ENCODE data around the gene AHR.

Gene AHR

DNA sequence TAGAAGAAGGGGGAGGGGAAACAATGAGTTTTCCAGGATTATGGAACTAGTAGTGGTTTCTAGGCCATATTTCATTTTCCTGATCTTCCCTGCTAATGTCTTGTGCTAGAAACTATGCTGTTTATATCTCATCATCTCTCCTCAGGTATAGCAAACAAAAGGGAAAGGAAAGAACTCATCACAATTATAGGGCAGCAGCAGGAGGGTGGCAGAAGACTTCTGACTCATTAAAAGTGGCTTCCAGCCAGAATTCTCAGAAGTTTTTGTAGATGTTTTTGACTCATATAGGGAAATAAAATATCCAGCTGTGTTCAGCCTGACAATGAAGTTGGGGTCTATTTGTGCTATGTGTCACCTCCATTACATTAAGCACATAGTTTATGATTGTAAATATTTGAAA lies 6.5 kb downstream of the AHR start:
- DNase-seq (ENCODE audit: low spot score): no peak

DNA sequence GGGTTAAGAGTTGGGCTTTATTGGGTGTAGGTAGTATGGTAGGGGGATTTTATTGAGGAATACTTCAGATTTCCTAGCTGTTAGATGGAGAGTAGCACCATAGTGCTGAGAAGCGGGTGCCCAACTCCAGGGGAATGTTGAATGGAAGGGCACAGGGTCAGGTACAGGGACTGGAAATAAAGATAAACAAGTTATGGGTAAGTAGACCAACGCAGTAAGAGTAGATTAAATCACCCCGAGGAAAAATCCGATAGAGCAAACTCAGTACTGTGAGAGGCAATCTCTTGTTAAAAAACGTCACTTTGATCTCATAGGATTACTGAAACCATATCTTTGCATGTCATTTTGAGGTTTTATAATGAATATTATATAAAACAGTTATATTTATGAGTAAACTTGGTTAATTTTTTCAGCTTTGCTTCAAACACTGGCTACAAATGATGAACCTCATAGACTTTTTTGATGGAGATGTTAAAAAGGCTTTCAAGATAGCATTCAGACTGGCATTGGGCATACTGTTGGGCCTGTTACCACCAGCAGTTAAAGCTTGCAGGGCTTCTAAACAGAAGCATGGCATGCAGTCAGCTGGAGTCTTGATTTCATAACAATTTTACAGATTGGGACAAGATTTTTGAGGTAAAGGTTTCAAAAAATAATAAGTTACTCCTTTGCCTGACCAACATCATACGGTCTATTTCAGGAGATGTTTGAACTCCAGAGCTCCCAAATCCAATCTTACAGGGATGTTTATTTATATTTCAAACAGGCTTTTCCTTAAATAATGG lies 7.1 kb downstream of the AHR start:
- no peak for DNase-seq (ENCODE audit: low spot score)

DNA sequence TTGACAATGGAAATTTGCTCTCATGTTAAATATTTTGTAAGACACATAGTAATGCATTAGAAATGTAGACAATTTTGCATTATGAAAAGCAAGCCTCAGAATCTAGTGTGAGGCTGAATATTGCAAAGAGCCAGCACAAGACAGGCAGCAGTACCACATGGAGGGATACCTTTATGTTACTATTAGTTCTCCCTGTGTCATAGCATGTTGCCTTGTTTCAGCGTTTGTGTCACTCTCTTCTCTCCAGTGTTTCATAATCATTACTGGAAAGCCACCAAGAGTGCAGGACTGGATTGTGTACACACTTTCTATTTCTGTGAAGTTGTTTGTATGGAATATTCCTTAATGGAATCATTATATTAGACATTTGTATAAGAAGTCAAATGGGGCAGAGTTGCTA lies 8.5 kb downstream of the AHR start:
- DNase-seq (ENCODE audit: low spot score): no peak

DNA sequence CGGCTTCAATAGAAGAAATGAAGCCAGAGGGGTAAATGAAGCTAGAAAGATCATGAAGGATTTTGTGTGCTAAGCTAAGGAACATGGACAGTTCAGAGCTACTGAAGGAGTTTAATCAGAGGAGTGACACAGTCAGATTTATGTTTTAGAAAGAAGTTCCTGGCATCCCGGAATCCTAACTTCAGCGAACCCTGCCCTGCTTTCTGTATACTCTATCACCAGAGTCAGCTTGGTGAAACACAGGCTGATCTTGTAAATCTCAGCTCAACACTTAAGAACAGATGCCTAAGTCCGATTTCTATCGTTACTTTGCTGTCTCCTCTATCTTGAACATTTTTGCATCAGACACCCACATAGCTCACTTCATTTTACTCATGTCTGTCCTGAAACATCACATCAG lies 9.1 kb downstream of the AHR start:
- DNase-seq (ENCODE audit: low spot score): no peak

DNA sequence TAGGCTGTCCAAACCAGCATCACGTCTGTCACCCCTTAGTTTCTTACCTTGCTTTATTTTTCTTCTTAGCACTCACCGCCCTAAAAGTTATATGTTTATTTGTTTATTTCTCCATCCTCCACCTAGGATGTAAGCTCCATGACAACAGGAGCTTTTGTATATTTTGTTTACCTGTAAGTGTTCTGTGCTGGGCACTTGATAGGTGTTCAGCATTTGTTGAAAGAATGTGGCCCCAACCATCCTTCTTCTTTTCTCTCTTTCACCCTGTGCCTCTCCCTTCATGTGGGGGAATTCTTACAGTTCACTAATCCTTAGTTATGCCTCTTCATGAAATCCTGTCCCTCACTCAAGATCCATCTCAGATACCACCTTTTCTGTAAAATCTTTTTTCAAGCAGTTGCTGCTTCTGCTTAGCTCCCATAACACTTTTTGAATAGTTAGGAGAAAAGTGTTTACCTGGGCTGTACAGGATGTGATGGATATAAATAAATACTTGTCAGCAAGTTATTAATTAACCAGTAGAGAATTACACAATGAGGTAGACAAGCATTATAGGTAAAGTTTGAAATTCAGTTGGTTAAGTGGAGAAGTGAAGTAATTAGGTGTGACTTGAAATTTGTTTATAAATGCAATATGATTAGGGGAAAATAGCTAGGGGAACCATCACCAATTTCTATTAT lies 9.7 kb downstream of the AHR start:
- no peak for DNase-seq (ENCODE audit: low spot score)

DNA sequence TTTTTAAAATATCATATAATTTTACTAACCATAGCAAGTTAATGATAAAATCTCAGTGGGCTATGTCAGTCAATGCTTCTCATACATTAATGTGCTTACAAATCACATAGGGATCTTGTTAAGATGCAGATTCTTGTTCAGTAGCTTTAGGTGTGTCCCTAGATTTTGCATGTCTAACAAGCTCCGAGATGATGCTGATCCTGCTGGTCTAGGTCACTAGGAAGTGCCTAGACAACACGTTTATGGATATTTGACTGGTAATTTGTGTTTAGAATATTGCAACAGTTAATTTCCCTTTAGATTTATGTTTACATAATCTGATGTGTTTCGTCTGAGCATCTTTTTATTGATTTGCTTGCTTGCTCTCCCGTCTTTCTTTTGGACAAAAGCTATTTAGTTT lies 12.7 kb downstream of the AHR start:
- no peak for DNase-seq (ENCODE audit: low spot score)

DNA sequence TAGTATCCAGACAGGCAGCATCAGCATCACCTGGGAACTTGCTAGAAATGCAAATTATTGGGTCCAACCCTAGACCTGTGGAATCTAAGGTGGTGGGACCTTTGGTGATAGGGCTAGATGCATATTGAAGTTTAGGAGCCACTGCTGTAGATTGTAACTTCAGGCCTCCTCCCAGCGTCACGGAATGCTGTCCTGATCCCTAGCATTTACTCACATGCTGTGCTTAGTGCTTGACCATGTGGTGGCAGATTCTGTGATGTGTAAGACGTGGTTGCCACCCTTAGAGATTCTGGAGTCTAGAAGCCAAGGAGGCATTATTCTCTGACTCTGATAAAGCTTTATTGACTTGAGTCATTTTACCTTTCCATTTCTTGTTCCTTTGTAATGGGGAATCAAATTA lies 13.5 kb downstream of the AHR start:
- no peak for DNase-seq (ENCODE audit: low spot score)

DNA sequence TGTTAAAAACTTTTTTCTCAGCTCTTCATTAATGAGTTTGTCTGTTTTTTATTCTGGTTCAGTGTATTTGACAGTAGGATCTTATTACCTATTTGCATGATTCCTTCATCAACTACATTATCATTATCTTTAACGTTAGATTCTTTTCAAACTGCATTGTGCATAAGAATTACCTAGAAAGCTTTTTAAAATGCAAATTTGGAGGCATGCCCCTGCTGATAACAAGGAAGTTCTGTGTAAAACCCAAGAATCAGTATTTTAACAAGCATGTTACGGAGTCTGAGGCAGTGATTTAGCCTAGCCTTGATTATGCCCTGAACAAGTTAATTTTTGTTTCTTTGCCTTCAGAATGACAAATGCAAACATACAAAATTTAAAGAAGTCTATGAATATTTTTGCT lies 14.2 kb downstream of the AHR start:
- DNase-seq (ENCODE audit: low spot score): no peak

DNA sequence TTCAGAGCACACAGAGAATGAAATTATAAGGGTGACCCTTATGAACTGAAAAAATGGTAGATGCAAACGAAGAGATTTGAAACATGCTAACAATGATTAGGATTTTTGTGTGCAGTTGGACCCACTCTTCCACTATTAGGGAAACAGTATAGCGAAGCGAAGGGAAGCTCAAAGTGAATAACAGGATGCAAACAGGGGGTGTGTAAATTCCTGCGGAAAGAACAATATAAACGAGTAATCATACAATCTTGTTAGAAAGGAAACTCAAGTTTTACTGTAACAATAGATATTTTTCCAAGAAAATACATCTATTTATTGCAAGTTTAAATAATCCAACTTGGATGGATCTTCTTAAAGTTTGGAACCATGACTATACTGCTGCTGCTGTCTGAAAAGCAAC lies 14.7 kb downstream of the AHR start:
- no peak for DNase-seq (ENCODE audit: low spot score)

DNA sequence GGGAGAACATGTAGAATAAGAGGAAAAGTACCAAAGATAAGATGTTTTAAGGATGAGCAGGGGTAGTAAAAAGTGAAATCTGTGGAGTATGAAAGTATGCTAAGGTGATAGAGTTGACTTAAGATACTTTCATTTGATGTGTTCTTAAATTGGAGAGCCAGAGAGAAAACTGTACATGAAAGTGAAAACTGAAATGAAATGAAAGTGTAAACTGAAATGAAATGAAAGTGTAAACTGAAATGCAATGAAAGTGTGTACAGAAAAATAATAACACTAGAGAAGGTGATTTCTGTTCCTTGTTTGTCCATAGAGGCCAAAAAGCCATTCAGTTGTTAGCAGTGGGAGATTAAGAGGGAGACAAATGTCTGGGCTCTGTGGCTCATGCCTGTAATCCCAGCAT lies 17.5 kb downstream of the AHR start:
- DNase-seq (ENCODE audit: low spot score): no peak

DNA sequence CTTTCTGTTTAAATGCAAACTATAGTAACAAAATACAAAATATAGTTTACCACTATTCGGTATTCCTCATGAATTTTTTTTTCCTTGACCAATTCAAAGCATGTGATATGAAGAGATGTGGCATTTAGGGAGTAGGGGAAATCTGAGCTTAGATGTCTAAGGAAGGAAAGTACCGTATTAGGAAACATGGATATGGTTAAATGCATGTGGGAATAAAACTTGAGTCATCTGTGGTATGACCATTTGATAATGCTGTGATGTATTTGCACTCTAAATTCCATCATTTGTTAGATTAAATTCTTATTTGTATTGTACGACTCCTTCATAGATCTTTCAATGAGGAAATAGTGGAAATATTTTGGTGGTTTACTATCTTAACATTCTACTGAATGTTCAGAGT lies 19.7 kb downstream of the AHR start:
- no peak for DNase-seq (ENCODE audit: low spot score)

DNA sequence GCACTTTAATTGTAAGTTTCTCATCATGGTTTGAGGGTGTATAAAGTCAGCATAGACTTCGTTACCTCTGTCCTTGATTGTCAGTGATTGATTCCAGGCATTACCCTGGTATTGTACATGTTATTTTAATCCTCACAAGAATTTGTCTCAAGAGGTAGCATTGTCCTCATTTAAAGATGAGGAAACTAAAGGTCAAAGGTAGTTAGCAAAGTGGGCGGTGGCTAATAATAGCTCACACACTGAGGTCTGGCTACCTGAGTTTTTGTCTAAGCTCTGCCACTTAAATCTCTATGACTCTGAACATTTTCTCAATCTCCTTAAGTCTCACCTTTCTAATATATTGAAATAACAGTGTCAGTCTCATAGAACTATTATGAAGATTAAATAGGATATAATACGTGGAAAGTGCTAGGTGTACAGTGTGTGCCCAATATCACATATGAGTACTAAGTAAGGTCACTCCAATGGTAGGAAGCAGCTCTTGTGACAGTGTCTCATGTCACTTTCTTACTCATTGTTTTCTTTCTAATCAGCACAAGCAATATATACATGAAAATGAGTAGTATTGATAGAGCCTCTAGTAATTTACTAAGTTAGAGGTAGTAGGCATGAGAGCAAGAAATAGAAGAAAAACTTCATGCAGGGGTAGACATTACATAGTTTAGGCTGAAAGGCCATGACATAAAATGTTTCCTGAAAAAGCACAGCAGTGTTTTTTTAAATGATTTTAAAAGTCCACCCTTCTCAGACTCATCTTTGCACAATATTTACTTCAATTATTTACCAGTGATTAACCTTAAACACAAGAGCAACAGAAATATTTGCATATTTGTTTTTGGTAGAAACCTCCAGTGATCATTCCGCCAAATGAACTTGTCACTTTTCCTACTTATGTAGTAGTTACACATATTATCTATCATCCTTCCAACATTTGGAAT lies 21.0 kb downstream of the AHR start:
- no peak for DNase-seq (ENCODE audit: low spot score)

DNA sequence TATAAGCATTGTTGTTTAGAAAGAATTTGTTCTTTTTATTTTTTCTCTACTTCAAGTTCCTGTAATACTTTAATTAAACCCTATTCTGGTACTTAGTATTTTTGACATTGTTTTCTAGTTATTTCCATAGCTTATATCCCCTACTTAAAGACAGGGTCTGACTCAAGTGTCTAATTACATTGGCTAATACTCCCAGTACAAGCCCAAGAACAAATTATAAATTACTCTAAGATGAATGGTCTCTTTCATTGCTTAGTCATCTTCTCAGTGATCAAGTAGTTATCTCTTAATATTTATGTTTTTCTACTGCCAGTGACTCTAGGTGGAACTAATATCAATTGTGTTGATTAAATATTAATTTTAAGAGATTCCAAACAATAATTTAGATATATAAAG lies 21.6 kb downstream of the AHR start:
- no peak for DNase-seq (ENCODE audit: low spot score)

DNA sequence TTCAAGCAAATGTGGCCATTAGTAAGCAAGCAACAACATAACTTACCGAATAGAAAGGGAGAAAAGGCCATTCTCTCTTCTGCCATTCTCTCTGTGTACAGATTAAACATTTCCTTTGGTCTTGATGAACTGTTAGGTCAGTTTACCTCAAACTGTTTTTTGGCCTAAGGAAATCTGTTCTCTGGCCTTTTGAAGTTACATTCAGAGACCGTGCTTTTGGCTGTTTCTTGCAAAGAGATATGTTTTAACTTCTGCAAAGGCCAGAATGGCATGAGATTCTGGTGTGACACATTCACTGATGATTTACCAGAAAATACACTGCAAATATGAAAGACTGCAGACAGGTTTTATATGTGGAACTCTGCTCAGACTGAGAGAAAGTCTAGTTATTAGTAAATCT lies 22.2 kb downstream of the AHR start:
- DNase-seq (ENCODE audit: low spot score): no peak

DNA sequence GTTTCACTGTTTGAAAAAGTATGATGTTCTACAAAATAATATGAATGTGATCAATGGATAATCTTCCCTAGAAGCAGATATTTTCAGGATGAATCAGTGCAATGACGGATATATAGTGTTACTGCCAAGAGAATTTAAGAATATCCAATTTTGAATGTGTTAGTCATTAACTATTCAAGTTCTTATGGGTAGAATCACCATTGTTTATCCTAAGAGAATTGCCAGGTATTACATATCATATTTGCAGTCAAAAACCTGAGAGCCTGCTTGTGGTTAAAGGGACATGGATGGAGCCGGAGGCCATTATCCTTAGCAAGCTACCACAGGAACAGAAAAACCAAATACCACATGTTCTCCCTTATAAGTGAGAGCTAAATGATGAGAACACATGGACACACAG lies 26.9 kb downstream of the AHR start:
- no peak for DNase-seq (ENCODE audit: low spot score)

DNA sequence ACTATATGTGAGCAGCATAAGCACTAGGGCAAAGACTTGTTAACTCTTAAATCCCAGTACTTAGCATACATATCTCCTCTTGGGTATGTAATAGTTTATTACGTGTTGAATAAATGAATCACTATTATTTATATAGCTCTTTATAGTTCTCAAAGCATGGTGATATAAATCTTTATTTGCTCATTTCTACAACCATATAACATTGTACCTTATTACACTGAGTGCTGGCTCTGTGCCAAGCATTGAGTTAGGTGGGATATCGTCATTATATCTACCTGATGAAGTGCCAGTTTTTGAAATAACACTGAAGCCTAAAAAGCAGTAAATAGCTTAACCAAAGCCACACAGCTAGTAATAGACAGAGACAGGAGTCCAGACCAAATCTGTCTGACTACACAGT lies 27.9 kb downstream of the AHR start:
- DNase-seq (ENCODE audit: low spot score): no peak

DNA sequence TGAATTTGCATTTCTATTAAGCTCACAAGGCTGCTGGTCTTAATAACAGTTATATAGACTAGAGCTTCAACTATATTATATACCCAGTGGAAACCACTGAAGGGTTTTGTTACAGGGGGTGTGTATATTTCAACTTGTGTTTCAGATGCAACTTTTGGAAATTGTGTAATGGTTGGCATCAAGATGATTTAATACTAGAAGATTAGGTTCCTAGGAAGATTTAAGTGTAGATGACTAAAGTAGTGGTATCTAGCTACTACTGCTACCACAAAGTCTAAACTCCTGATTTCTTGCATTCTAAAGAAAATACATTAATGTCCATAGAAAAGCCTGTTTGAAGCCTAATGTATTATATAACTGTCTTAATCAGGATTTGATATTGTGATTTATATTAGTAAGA lies 30.2 kb downstream of the AHR start:
- DNase-seq (ENCODE audit: low spot score): no peak

DNA sequence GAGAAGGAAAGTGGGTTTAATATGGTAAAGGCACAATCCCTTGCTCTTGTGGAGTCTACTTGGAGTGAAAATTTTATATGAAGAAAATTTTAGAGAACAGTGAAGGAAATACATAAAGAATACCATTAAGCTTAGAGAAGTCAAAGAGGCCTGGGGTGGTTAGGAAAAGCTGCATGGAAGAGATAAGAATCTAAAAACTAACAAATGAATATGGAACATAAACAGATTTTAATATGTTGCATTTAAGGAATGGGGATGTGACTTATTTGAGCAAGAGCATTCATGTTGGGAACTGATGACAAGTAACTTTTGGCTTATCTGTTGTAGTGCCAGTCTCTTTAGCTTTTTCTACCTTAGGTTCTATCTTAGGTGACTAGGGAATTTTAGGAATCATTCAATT lies 31.0 kb downstream of the AHR start:
- no peak for DNase-seq (ENCODE audit: low spot score)

DNA sequence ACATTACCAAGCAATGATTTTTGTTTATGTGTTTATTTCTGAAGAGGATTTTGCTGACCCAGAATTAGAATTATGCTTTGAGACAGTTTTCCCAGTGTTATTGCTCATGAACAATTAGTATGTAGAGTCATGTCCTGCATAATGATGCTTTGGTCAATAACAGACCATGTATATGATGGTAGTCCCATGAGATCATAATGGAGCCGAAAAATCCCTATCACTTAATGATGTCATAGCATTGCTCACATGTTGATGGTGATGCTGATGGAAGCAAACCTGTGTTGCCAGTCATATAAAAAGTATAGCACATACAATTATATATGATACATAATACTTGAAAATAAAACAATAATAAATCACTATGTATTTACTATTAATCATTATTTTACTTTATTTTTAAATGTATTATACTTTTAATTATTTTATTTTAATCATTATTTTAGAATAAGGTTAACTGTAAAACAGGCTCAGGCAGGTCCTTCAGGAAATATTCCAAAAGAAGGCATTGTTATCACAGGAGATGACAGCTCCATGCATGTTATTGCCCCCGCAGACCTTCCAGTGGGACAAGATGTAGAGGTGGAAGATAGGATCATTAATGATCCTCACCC lies 33.5 kb downstream of the AHR start:
- no peak for DNase-seq (ENCODE audit: low spot score)

DNA sequence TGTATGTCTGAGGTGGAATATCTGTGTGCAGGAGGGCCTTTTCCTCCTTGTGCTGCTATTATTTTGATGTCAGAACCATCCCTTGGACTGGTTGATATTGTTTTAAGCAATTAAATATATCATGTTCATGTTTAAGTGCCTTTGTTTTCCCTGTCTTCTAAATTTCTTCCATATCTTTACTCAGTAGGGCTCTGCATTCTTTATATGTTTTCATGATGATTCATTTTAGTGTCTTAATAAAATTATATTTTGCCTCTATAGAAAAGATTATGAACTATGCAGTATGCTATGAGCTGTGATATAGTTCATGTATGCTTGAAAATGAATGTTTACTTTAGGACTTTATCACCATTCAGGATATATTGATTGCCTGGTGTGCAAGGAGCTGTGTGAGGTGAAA lies 34.8 kb downstream of the AHR start:
- DNase-seq (ENCODE audit: low spot score): no peak

DNA sequence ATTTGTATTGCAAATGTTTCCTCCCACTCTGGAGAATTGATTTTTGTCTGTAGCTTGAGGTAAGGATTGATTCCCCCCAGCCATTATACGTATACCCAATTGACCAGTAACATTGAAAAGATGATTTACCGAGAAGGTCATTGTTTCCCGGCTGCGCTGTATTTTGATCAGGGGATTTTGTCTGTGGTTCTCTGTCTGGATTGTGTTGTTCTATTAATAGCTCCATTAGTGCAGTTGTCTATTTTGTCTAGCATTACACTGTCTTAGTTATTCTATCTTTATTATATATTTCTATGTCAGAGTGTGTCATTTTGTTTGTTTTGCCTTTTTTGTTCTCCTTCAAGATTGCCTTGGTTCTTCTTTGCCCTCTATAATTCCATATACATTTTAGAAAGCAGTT lies 37.7 kb downstream of the AHR start:
- no peak for DNase-seq (ENCODE audit: low spot score)

DNA sequence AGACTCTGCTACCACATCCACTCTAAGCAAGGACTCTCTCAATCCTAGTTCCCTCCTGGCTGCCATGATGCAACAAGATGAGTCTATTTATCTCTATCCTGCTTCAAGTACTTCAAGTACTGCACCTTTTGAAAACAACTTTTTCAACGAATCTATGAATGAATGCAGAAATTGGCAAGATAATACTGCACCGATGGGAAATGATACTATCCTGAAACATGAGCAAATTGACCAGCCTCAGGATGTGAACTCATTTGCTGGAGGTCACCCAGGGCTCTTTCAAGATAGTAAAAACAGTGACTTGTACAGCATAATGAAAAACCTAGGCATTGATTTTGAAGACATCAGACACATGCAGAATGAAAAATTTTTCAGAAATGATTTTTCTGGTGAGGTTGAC lies 40.7 kb downstream of the AHR start:
- DNase-seq (ENCODE audit: low spot score): no peak

DNA sequence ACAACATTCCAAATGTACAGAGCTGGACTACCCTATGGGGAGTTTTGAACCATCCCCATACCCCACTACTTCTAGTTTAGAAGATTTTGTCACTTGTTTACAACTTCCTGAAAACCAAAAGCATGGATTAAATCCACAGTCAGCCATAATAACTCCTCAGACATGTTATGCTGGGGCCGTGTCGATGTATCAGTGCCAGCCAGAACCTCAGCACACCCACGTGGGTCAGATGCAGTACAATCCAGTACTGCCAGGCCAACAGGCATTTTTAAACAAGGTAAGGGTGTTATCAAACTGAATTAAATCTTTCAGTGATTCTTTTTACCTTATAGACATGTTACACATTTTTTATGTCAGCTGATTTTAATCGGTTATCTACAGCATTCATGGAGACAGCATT lies 41.5 kb downstream of the AHR start:
- no peak for DNase-seq (ENCODE audit: low spot score)

Measured in ecto neural progenitor cell (in vitro differentiated cells).